GM04503 (cell line): ENCODE measurements around the gene TMEM252.

ENCODE experiments used
- DNase-seq: peaks from one replicate; pipeline ENCODE4 v3.0.0-alpha.2; 2012; ENCODE audit warnings: low read depth

TMEM252 gene

GRCh38 chr9:68497629-68498028 is 43.1 kb downstream of the TMEM252 start:
- no peak for DNase-seq

GRCh38 chr9:68496356-68496755 is 44.3 kb downstream of the TMEM252 start:
- no peak for DNase-seq

- no peak for DNase-seq
Observed at GRCh38 chr9:68495247-68495646, 45.4 kb downstream of the TMEM252 start.

GRCh38 chr9:68493958-68494577 is 46.6 kb downstream of the TMEM252 start:
- DNase-seq, result no peak

GRCh38 chr9:68493541-68493940 is 47.1 kb downstream of the TMEM252 start:
- DNase-seq, result no peak

- no peak for DNase-seq
Observed at GRCh38 chr9:68492806-68493205, 47.9 kb downstream of the TMEM252 start.

GRCh38 chr9:68489646-68490045 is 51.0 kb downstream of the TMEM252 start:
- DNase-seq, result no peak

- DNase-seq, result no peak
Observed at GRCh38 chr9:68488126-68488525, 52.6 kb downstream of the TMEM252 start.
